ENCODE results near the gene SMARCAD1.

Gene SMARCAD1, protein sequence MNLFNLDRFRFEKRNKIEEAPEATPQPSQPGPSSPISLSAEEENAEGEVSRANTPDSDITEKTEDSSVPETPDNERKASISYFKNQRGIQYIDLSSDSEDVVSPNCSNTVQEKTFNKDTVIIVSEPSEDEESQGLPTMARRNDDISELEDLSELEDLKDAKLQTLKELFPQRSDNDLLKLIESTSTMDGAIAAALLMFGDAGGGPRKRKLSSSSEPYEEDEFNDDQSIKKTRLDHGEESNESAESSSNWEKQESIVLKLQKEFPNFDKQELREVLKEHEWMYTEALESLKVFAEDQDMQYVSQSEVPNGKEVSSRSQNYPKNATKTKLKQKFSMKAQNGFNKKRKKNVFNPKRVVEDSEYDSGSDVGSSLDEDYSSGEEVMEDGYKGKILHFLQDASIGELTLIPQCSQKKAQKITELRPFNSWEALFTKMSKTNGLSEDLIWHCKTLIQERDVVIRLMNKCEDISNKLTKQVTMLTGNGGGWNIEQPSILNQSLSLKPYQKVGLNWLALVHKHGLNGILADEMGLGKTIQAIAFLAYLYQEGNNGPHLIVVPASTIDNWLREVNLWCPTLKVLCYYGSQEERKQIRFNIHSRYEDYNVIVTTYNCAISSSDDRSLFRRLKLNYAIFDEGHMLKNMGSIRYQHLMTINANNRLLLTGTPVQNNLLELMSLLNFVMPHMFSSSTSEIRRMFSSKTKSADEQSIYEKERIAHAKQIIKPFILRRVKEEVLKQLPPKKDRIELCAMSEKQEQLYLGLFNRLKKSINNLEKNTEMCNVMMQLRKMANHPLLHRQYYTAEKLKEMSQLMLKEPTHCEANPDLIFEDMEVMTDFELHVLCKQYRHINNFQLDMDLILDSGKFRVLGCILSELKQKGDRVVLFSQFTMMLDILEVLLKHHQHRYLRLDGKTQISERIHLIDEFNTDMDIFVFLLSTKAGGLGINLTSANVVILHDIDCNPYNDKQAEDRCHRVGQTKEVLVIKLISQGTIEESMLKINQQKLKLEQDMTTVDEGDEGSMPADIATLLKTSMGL

DNA sequence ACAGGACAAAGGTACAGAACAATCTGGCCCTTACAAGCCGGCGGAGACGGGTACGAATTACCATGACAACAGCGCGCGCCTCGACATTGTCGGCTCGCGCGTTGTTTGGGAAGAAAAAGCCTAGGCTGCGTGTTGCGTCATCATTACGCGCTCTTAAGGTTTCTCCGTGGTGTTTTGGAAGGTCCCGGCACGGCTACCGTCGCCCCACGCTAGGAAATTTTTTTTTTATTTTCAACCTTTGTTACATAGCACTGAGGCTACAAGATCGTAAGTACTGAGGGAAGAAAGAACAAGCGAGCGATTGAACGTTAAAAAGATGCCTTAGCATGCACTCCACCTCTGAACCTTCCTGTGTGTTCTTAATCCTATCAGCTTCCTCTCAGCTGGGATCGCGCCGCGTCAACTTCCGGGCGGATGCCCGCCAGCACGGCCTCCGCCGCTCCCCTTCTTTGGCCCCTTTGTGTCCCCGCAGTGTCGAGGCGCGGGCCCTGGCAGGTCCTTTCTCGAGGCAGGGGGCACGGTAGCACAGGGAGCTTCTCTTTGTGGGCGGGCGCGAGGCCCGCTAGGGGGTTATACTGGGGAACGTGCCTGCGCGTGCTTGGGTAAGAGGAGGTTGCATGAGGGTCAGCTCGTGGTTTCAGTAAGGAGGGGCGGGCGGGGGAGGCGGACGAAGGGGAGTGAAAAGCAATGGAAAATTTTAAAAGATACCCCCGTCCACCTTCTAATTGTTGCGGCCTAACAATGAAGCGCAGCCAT lies at the start of gene SMARCAD1:
Gene SMARCAD1 (plus strand): TSS at position 397 of the 756 bp plus-strand sequence. CDS start 530 bp downstream, outside the sequence.
- in situ Hi-C loops (cut with HindIII; ENCODE audit: low sequenced_read_pairs), result no loop called here

DNA sequence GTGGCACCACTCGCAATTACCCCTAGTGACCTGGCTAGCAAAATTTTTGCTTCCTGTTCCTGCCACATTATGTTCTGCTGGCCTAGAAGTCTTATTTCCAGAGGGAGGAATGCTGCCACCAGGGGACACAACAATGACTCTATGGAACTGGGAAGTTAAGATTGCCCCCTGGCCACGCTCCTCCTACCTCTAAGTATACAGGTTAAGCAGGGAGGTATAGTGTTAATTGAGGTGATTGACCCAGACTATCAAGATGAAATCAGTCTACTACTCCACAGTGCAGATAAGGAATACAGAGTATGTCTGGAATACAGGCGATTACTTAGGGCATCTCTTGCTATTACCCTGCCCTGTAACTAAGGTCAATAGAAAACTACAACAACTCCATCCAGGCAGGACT lies 48.8 kb upstream of the SMARCAD1 start:
- in situ Hi-C loops (cut with HindIII; ENCODE audit: low sequenced_read_pairs), result no loop called here

DNA sequence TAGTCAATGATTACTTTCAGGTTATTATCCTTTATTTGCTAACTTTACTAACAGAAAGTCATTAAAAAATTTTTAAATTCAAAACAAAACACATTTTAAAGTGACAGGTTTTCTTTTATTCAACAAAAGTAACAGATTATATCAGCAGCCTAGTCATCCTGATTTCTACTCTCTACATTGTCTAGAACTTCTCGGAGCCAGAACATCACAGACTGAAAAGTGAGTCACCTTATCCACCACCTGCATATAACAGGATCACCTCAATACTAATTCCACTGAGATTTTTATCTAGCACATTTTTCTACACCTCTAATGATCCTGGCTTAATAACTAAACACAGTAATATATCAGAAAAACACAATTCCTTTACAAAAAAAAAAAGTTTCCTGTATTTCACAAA lies 47.9 kb upstream of the SMARCAD1 start:
- in situ Hi-C loops (cut with HindIII; ENCODE audit: low sequenced_read_pairs), result no loop called here

DNA sequence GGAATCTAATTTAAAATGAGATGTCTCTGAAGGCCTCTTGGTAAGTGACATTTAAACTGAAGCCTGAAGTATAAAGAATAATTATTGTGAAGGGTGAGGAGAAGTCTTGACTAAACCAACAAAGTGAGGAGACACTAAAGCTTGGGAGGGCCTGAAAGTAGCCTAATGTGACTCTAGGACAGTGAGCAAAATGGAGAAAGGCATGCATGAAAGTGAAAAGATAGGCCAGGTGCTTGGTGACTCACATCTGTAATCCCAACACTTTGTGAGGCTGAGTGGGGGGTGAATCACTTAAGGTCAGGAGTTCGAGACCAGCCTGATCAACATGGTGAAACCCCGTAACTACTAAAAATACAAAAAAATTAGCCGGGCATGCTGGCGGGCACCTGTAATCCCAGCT lies 46.9 kb upstream of the SMARCAD1 start:
- in situ Hi-C loops (cut with HindIII; ENCODE audit: low sequenced_read_pairs), result no loop called here

DNA sequence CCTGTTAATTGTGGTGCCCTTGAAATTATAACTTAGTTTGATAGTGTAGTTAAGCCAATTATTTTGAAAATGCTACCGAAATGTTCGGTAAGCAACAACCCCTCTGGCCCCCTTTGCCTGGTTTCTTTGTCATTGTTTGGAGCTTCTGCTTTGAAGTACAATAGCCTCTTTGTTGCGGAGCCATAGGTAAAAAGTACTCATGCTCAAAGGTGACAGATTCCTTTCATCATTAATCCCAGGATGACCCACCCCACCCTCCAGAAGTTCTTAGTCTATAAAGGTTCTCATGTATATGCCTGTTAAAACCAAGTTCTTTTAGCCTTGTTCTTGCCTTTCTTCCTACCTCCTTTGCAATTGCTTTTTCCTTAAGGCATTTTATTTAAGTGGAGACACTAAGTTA lies 42.4 kb upstream of the SMARCAD1 start:
- in situ Hi-C loops (cut with HindIII; ENCODE audit: low sequenced_read_pairs), result no loop called here

DNA sequence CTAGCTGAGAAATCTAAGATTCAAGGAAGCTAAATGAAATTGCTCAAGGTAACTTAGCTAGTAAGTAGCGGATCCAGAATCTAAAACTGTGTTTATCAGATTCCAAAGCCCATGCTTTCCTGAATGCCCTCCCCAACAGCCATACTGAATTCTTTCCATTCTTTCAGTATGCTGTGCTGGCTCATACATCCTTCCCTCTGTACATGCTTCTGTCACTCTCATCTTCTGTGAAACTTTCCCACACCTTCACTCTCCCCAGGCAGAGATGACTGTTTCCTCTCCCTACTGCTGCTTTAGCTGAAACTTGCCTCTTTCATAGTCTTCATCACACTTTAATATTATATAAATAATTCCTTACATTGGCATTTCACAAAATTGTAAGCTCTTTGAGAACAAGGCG lies 39.3 kb upstream of the SMARCAD1 start:
- in situ Hi-C loops (cut with HindIII; ENCODE audit: low sequenced_read_pairs), result no loop called here

DNA sequence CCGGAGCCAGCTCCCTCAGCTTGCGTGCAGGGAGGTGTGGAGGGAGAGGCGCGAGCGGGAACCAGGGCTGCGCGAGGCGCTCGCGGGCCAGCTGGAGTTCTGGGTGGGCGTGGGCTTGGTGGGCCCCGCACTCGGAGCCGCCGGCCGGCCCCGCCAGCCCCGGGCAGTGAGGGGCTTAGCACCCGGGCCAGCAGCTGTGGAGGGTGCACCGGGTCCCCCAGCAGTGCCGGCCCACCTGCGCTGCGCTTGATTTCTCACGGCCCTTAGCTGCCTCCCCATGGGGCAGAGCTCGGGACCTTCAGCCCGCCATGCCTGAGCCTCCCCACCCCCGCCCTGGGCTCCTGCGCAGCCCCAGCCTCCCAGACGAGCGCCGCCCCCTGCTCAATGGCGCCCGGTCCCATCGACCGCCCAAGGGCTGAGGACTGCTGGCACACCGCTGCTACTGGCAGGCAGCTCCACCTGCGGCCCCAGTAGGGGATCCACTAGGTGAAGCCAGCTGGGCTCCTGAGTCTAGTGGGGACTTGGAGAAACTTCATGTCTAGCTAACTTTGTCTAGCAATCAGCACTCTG lies 37.8 kb upstream of the SMARCAD1 start:
- in situ Hi-C loops (cut with HindIII; ENCODE audit: low sequenced_read_pairs), result no loop called here

DNA sequence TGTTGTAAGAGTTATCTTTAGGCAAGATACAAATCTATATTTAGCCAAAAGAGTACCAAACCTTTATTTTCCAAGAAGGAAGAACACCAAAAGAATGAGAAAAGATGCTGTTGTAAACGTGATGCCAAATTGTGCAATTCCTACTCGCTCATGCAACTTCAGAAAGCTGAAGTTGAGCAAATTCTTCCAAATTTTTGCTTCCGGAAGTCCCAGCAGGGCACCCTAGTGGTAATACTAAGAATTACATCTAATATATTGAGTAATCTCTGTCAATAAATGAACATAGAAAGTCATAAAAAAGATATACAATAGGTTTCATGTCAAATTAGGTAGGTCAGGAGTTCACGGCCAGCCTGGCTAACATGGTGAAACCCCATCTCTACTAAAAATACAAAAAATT lies 36.0 kb upstream of the SMARCAD1 start:
- in situ Hi-C loops (cut with HindIII; ENCODE audit: low sequenced_read_pairs), result no loop called here

DNA sequence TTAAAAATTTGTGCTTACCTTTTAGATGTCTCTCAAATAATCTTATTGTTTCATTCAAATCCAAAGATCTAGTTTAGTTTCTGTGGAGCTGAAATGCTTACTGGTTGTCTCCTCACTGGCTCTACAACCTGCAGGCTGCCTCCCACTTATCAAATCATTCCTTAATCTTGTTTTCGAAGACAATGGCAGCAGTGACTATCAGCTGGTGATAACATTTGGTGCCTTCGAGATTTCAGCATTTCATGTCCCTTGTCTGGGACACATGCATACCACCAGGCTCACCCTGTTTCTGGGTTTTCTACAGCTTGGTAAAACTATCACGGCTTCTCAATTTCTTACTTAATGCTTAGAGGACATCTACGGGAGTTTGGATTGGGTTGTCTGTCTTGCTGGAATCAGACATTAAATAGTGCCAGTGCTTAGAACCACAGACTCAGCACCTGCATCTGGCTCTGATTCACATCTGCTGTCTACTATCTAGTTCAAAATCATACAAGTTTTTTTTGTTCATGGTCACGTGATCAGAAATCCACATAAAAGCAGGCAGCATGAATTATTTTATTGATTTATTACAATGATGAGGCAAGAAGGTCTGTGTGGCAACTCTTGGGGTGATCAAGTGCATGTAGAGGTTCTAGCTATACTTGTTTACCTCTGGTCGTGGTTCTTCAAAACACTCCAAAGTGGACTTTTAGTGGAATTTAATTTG lies 32.0 kb upstream of the SMARCAD1 start:
- in situ Hi-C loops (cut with HindIII; ENCODE audit: low sequenced_read_pairs), result no loop called here

DNA sequence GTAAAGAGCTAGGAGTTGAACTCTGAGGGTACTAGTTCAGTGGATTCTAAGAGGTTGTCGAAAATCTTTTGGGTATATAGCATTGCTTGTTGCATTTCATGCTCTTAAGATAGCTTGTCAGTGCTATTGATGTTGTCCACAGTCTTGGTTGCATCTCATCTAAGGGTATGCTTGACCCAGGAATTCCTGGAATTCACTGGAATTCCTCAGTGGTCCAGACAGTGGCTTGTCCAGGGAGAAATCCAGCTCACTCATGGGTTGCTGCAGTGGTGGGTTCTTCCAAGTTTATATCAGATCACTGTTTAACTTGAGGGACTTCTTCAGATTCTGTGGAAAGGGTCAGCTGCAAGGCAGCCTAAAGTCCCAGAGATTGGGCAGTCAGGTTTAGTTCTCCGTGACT lies 29.8 kb upstream of the SMARCAD1 start:
- in situ Hi-C loops (cut with HindIII; ENCODE audit: low sequenced_read_pairs), result no loop called here

DNA sequence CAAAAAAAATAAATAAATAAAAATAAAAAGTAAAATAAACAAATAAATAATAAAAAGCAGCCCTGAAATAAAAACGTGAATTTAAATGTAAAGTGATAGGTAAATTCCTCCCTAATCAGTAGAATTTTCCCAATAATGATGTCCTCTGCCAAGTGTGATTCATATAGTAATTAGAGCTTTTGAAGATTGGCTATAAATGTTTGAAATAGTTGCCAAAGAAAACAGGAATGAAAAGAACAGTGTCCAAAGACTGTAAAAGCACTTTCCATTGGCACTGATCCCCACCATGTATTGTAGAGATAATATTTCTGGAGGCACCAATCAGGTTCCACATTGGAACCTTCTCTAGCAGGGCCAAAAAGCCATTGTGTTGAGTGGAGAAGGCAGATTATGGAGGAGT lies 25.9 kb upstream of the SMARCAD1 start:
- in situ Hi-C loops (cut with HindIII; ENCODE audit: low sequenced_read_pairs), result no loop called here

DNA sequence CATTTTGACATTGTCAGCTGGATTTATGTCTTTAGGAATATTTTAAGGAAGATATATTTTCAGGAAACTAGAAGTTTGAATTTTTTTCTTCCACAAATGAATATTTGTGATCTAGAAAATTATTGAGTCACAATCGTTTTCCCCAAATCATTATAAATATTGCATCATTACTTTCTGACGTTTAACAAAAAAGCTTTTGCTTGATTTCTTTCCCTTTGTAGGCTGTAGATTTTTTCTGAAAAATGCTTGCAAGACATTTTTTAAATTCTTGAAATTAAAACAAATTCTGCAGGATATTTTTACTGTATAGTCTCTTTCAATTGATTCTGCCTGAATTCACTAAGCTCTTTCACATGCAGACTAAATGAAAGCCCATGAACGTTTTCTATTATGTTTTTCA lies 4.9 kb upstream of the SMARCAD1 start:
- in situ Hi-C loops (cut with HindIII; ENCODE audit: low sequenced_read_pairs), result no loop called here

DNA sequence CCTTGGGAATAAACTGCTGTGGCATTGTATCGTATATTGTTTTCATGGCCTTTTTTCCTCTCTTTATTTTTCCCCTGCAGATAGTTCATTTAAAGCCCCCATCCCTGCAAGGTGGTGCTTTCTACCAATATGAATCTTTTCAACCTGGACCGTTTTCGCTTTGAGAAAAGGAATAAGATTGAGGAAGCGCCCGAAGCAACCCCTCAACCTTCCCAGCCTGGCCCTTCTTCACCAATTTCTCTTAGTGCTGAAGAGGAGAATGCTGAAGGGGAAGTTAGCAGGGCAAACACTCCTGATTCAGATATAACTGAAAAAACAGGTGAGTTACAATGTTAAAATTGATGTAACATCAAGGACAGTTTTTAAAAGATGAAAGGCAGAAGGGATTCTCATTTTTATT lies 601 bp downstream of the SMARCAD1 start:
- in situ Hi-C loops (cut with HindIII; ENCODE audit: low sequenced_read_pairs), result no loop called here

DNA sequence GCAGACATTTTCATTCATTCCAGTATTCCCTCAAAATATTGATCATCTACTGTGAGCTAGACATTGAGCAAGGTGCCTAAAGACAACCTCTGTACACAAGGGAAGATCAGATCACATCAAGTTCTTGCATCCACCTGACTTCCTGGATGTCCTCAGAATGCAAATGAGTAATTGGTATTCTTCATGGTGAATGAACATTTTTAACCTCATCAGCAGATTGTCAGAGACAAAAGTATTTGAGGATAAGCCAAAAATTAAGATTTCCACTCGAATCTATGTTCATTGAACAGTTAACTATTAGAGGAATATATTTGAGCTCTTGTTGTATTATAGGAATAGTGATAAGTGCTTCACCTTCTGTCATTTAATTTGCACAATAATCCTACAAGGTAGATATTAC lies 1.3 kb downstream of the SMARCAD1 start:
- in situ Hi-C loops (cut with HindIII; ENCODE audit: low sequenced_read_pairs), result no loop called here

DNA sequence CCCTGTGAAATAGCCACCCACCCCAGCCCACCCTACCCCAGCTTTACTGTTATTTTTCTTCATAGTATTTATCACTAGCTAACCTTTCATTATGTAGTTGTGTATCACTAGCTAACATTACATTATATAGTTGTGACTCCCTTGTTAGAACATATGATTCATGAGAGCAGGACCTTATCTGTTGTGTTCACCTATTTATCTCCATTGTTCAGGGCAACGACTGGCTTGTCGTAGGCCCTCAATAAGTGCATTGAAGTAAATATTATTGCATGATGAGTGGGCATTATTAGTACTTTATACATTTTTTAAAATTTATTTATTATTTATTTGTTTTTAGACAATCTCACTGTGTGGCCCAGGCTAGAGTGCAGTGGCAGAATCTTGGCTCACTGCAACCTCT lies 4.2 kb downstream of the SMARCAD1 start:
- in situ Hi-C loops (cut with HindIII; ENCODE audit: low sequenced_read_pairs), result no loop called here

DNA sequence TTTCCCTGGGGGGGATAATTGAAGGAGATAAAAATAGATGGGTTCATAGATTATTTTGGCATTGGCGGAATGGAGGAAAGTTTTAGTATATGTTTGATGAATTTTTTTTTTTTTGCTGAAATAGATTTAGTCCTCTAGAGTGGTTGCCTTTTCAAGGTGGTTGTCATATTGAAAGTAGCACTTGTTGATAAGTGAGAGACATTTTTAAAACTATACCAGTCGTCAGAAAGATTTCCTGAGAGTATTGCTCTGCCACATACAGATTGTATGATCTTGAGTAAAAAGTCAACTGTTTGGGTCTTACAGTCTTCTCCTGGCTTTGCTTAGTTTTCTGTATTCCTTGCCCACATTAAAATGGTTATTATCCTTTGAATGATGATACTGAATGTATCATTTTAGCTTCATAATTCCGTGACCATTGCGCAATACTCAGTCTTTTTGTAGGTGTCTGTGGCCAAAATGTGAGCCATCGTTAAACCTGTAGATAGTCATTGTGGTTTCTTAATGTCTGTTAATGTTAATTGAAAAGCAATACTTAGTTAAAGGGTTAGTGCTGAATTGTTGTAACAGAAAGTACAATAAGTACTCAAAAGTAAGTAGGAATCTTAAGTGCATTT lies 7.1 kb downstream of the SMARCAD1 start:
- in situ Hi-C loops (cut with HindIII; ENCODE audit: low sequenced_read_pairs), result no loop called here

DNA sequence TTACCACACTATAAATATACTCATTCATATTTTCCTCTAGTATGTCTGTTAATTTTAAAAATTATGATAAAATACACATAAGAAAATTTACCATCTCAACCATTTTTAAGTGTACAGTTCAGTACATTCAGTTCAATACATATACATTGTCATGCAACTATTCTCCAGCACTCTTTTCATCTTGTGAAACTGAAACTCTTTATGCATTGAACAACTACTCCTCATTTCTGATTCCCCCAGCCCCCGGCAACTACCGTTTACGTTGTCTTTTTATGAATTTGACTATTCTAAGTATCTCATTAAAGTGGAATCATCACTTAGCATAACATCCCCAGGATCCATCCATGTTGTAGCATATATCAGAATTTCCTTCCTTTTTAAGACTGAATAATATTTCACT lies 8.7 kb downstream of the SMARCAD1 start:
- in situ Hi-C loops (cut with HindIII; ENCODE audit: low sequenced_read_pairs), result no loop called here

DNA sequence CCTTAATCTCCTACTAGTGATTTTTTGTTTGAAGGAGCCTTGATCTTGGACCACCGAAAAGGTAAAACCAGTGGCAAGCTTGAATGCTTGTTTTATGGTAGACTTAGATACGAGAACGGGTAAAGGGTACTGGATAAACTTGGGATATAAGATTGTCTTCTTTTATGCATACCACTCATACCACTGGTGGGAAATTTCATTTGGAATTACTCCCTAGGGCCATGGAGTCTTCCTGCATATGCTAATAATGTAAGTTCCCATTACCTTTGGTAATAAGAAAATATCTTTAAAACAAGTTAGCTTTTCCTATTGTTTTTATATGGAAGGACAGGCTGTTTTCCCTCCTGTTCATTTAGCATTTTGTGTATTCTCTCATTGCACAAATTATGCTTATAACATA lies 11.7 kb downstream of the SMARCAD1 start:
- in situ Hi-C loops (cut with HindIII; ENCODE audit: low sequenced_read_pairs), result no loop called here

DNA sequence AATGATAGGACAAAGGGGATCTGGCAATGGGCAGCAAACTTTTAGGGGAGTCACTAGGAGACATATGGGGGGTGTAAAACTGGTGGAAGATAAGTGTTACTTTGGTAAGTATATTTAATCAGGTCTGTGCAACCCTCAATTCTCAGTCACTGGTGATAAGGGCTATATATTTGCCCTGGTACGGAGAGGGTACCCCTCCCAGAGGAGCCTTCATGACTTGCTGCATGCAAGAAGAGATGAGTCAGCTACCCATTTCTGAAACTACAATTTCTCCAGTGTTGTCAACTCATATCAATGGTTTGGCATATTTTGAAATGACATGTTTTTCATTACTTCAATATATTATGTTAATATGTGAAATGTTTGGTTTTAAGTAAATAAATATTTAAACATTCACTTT lies 14.3 kb downstream of the SMARCAD1 start:
- in situ Hi-C loops (cut with HindIII; ENCODE audit: low sequenced_read_pairs), result no loop called here

DNA sequence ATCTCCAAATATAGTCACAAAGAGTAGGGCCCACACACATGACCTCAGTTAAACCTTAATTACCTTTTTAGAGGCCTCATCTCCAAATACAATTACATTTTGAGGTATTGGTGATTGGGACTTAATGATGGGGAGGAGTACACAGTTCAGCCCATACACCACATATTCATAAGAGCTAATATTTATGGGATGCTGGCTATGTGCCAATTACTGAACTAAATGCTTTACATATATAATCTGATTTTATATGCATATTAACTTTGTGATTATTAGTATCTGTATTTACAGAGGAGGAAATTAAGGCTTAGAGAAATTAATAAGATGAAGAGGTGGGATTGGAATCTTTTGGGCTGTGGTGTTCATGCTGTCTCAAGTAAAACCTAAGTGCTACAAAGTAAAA lies 17.8 kb downstream of the SMARCAD1 start:
- in situ Hi-C loops (cut with HindIII; ENCODE audit: low sequenced_read_pairs), result no loop called here

Measured in endothelial cell of hepatic sinusoid (primary cell).